Progenitor cell of endocrine pancreas (in vitro differentiated cells): ENCODE measurements around the gene SETBP1. TPM values are rescaled to one million over a fixed set of nuclear protein-coding genes. Genes with fewer than 3 reads are reported as not detected.

Source experiments
- DNase-seq: peaks from one replicate; pipeline ENCODE4 v3.0.0; 2021; ENCODE audit warnings: low spot score; ENCODE audit not compliant: unreplicated experiment
- H3K27ac Mint-ChIP-seq: 2 replicates; pipeline ENCODE4 v1.8.0; 2021; ENCODE audit warnings: mild to moderate bottlenecking, moderate library complexity, mixed read lengths
- H3K27me3 Mint-ChIP-seq: 2 replicates; pipeline ENCODE4 v1.8.0; 2021; ENCODE audit warnings: mixed read lengths
- H3K36me3 Mint-ChIP-seq: 2 replicates; pipeline ENCODE4 v1.8.0; 2022; ENCODE audit warnings: mixed read lengths; ENCODE audit not compliant: insufficient read depth
- H3K4me1 Mint-ChIP-seq: 2 replicates; pipeline ENCODE4 v1.8.0; 2021; ENCODE audit warnings: low read depth, mixed read lengths
- H3K4me3 Mint-ChIP-seq: 2 replicates; pipeline ENCODE4 v1.8.0; 2021; ENCODE audit warnings: low read depth, mild to moderate bottlenecking, moderate library complexity, mixed read lengths
- H3K9me3 Mint-ChIP-seq: 2 replicates; pipeline ENCODE4 v1.8.0; 2021; ENCODE audit warnings: low read depth, mixed read lengths
- total RNA-seq: library from RNA; stranded (reverse); gene quantifications from 2 replicates; pipeline ENCODE4 v1.2.1, GENCODE V29; 2021
- TF ChIP-seq, protein P1 (sequence below): fragments of 200-600 bp; sonication (generic); IDR thresholded peaks from one replicate; pipeline ENCODE4 v1.5.0; 2021; ENCODE audit warnings: antibody characterized with exemption, mild to moderate bottlenecking; ENCODE audit not compliant: unreplicated experiment

The SETBP1 gene
- total RNA-seq, 1 donor from 2014 or later = 30.8 TPM

DNA sequence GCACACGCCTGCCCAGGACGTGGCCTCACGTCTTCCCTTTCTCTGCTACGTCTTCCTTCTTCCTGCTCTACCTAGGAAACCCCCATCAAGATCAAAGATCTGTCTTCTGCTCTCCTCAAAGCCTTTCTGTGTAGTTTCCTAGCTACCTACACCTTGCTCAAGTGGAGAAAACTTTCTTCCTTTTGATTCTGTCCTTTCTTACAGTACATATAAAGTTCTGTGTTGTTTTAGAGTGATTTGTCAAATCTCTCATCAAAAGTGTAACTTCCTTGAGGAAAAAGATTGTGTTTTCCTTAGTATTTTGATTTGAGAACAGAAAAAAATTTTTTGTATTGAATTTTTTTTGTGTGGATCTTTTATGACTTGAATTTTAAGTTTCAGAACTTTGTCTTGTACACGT is 17.8 kb downstream of the SETBP1 start:
- TF ChIP-seq, protein P1, sequence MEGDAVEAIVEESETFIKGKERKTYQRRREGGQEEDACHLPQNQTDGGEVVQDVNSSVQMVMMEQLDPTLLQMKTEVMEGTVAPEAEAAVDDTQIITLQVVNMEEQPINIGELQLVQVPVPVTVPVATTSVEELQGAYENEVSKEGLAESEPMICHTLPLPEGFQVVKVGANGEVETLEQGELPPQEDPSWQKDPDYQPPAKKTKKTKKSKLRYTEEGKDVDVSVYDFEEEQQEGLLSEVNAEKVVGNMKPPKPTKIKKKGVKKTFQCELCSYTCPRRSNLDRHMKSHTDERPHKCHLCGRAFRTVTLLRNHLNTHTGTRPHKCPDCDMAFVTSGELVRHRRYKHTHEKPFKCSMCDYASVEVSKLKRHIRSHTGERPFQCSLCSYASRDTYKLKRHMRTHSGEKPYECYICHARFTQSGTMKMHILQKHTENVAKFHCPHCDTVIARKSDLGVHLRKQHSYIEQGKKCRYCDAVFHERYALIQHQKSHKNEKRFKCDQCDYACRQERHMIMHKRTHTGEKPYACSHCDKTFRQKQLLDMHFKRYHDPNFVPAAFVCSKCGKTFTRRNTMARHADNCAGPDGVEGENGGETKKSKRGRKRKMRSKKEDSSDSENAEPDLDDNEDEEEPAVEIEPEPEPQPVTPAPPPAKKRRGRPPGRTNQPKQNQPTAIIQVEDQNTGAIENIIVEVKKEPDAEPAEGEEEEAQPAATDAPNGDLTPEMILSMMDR = no peak
- H3K36me3 Mint-ChIP-seq = peaks cover 9% of the 10 kb centered on the region

DNA sequence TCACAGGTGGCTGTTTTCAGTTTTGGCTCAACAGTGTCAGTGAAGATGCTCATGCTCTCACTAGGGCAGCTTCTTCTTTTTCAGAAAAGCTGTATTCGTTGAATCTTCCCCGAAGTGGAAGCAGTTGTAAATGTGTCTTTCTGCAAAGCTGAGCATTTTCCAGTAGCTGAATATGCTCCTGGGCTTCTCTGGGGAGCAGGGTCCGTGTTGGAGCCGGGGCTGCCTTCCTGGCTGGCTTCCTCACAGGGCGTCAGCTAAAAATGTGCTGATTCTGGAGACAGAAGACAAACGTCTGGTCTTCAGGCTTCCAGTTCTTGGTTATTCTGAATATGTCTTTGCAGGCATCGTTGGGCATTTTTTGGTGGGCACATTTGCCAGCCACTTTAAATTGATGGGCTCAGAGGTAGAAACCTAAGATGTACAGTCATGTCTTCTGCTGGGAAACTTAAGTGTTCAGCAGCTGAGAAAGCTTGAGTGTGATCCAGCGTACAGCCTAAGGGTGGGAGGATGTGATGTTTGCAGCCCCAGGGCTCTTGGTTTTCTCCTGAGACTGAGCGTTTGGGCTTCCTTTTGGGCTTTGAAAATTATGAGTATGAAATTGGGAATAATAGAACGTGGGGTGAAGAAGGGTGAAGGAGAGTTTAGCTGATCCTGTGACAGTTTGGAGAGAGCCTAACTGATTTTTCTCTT is 19.0 kb downstream of the SETBP1 start:
- DNase-seq = no peak
- Mint-ChIP-seq H3K4me3 (no peak overlapping the region), H3K27me3 (no peaks in the 10 kb centered on the region), H3K9me3 (no peaks in the 10 kb centered on the region), H3K36me3 (peaks cover 9% of the 10 kb centered on the region), H3K4me1 (peaks cover 39% of the 10 kb centered on the region), H3K27ac (no peak overlapping the region)
- TF ChIP-seq, protein P1 = no peak

More for the DNA sequence above, 17.8 kb downstream of the SETBP1 start:
- H3K27me3 Mint-ChIP-seq = no peaks in the 10 kb centered on the region
- H3K27ac Mint-ChIP-seq = peak overlapping the region; percentile 7
- no peaks in the 10 kb centered on the region for H3K9me3 Mint-ChIP-seq
- H3K4me3 Mint-ChIP-seq = no peak overlapping the region
- H3K4me1 Mint-ChIP-seq = peaks cover 39% of the 10 kb centered on the region
- no peak for DNase-seq

DNA sequence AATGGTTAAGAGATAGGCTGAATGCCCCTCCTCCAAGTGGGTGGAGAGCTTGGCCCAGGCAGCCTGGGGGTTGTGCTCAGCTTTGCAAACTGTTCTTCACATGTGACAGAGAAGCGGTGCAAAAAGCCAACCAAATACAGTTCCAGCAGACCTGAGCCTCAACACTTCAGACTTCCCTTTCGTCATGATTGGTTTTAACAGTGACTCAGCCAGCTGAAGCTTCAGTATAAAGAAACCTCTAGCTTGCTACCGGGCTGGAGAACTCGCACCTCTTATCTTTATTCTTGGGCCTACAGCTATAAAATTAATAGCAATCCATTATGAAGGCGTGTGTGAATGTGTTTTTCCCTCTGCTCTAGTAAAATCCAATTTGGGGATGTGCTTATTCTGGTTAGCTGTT is 20.0 kb downstream of the SETBP1 start:
- no peak overlapping the region for H3K27ac Mint-ChIP-seq
- H3K4me3 Mint-ChIP-seq = no peak overlapping the region
- no peaks in the 10 kb centered on the region for H3K27me3 Mint-ChIP-seq
- H3K9me3 Mint-ChIP-seq = no peaks in the 10 kb centered on the region
- TF ChIP-seq, protein P1 = no peak
- H3K4me1 Mint-ChIP-seq = peaks cover 33% of the 10 kb centered on the region
- no peak for DNase-seq
- H3K36me3 Mint-ChIP-seq = peaks cover 9% of the 10 kb centered on the region

DNA sequence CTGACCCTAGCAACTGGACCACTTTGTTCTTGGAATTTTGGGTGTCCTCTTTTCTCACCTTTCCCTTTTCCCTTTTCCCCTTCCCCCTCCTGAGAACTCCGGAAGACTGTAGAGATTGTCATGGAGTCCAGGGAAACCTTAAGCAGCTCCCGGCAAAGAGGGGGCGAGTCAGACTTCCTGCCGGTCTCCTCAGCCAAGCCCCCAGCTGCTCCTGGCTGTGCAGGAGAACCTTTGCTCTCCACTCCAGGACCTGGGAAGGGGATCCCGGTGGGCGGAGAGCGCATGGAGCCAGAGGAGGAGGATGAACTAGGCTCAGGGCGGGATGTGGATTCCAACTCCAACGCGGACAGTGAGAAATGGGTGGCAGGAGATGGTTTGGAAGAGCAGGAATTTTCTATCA is 20.5 kb downstream of the SETBP1 start:
- no peak for DNase-seq
- Mint-ChIP-seq H3K9me3 (no peaks in the 10 kb centered on the region), H3K4me1 (peaks cover 31% of the 10 kb centered on the region), H3K36me3 (peaks cover 9% of the 10 kb centered on the region), H3K4me3 (no peak overlapping the region), H3K27me3 (no peaks in the 10 kb centered on the region), H3K27ac (no peak overlapping the region)
- TF ChIP-seq, protein P1 = no peak

DNA sequence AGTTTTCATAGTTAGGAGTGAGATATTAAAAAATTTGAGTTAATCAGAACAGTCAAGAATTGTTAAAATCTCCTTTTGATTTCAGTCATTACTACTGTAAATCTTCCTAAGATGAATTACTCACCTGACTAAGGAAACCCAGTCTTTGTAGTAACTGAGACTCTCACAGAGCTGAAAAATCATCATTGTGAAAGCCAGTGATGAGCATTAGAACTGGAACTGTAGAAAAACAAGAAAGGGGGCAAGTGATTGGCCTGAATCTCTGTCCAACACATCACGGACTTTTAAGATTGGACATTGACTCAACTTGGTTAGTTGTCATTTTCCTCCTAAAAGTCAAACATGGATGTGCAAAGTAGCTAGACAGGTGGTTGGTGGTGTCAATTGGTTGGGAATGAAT is 21.9 kb downstream of the SETBP1 start:
- Mint-ChIP-seq H3K27ac (no peak overlapping the region), H3K36me3 (peaks cover 15% of the 10 kb centered on the region), H3K27me3 (no peaks in the 10 kb centered on the region), H3K9me3 (no peaks in the 10 kb centered on the region), H3K4me3 (no peak overlapping the region), H3K4me1 (peaks cover 19% of the 10 kb centered on the region)
- TF ChIP-seq, protein P1 = no peak
- no peak for DNase-seq
